GM19395 (cell line): Measurements from ENCODE around the gene TNP2.

Experiments
- ATAC-seq: cut with Tn5 transposase; IDR thresholded peaks from one replicate; pipeline ENCODE4 v1.9.1; 2021; ENCODE audit warnings: mild to moderate bottlenecking, moderate library complexity; ENCODE audit not compliant: unreplicated experiment

Gene TNP2

DNA sequence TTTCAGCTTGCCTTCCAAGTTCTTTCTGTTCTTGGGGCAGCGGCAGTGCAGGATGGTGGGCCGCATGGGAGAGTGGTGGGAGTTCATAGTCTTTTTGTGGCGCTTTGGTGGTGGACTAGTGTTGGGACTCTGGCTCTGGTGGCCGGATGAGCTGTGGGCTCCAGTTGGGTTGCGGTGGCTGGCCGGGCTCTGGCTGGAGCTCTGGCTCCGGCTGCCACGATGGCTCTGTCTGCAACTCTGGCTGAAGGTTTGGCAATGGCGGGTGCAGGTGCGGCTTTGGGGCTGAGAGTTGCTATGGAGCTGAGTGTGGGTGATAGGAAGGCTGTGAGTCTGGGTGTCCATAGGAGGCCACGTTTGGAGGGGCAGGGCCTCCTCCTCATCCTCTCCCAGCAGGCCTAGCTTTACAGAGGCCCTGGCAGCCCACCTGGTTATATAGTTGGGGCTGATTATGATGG is at the start of gene TNP2:
Gene TNP2 (minus strand): TSS at position 405 of the 455 bp plus-strand sequence. CDS start 63 bp downstream, at position 342.
- no peak for ATAC-seq

DNA sequence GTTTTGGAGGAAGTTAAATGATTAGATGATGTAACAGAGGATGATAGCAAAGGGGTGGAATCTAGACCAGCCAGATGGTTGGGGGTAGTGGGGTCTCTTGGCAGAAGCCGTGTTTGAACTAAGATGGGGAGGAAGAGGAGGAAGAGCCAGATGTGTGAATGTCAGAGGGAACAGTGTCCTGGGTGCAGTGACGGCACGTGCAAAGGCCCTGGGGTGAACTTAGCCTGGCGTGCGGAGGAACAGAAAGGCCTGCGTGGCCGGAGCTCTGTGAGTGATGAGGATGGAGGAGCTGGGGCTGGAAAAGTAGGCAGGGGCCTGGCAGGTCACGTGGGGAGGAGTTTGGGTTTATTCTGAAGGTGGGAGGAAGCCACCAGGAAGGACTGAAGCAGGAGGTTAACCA is 49.7 kb upstream of the TNP2 start:
- ATAC-seq, result no peak

DNA sequence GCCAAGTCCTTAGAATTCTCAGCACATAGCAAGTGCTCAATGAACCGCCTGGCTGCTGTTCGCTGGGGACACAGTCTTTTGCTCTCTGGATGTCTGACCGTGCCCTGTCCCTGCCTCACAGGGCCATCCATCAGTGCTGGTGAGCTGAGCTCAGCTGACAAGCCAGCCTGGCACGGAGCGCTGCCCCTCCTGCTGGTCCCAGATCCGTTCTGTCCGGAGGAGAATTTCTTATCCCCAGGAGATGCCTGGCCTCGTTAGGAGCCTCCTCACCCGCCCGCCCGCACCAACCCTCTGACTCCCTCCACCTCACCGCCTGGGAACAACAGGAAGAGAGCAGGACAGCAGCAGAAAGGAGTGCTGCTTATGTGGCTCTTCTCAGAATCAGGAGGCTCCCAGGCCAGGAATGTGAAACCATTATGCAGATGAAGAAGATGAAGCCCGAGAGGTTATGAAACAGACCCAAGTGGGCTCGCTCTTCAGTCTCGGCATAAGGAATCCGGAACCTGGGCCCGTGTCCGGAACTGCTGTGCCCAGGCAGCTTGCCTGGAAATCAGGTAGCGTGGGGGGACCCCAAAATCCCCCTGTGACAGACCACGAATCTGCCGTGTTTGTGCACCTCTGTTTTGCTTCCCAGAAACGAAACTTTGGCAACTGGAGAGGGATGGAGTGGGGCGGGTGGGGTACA is 47.3 kb upstream of the TNP2 start:
- no peak for ATAC-seq

DNA sequence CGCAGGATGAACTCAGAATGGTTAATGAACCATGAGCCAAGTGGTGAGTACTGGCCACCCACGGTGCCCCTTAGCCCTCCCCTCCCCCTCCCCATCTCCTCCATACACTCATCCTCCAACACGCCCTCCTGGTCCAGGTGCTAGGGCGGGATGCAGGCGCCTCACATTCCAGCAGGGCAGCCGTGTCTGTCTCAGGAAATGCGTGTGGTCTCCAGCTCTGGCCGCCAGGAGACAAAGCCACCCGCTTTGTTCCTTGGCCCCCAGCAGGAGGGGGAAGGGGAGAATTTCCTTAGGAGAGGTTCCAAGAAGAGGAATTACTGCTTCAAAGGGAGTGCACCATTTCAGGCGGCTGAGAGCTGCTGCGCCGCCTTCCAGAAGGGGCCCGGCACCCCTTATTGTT is 46.4 kb upstream of the TNP2 start:
- no peak for ATAC-seq

DNA sequence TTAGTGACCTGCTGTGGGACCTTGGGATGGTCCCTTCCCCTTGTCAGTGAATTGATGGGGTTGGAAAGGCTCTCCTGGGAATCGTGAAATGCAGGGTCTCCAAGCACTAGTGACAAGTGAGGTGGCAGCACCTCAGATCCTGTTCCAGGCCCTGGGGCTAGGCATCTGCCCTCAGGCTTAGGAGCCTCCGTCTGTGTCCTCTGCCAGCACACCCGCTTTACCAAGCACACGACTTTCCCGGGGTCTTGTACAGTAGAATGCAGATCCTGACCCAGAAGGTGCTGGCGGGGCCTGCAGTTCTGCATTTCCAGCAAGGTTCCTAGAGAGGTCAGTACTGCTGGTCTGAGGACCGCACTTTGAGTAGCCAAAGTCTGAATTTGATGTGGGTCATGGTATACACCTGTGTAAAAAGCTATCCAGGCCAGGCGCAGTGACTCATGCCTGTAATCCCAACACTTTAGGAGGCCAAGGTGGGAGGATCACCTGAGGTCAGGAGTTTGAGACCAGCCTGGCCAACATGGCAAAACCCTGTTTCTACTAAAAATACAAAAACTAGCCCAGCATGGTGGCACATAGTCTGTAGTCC is 45.3 kb upstream of the TNP2 start:
- no peak for ATAC-seq

DNA sequence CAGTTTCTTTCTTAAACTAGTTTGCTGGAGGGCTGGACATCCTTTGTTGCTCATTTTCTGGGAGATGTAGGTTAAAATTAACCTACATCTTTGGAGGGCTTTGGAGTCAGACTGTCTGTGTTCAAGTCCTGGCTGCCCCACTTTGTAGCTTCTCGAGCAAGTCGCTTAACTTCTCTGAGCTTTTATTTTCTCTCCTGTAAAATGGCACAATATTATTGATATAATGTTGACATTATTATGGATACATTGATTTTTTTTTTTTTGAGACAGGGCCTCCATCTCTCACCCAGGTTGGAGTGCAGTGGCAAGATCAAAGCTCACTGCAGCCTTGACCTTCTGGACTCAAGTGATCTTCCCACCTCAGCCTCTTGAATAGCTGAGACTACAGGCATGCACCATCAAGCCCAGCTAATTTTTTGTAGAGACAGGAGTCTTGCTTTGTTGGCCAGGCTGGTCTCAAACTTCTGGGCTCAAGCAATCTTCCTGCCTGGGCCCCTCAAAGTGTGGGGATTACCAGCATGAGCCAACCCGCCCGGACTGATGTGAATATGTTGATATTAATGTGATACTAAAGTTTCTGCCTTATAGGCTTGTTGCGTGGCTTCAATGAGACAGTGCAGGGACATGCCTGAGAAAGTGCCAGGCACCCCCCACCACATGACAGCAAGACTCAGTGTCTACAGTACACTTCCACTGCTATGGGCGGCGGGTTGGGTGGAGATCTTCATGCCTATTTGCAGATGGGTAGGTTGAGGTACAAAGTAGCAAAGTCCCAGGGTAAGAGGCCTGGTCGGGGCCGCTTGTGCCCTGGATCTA is 44.6 kb upstream of the TNP2 start:
- no peak for ATAC-seq

DNA sequence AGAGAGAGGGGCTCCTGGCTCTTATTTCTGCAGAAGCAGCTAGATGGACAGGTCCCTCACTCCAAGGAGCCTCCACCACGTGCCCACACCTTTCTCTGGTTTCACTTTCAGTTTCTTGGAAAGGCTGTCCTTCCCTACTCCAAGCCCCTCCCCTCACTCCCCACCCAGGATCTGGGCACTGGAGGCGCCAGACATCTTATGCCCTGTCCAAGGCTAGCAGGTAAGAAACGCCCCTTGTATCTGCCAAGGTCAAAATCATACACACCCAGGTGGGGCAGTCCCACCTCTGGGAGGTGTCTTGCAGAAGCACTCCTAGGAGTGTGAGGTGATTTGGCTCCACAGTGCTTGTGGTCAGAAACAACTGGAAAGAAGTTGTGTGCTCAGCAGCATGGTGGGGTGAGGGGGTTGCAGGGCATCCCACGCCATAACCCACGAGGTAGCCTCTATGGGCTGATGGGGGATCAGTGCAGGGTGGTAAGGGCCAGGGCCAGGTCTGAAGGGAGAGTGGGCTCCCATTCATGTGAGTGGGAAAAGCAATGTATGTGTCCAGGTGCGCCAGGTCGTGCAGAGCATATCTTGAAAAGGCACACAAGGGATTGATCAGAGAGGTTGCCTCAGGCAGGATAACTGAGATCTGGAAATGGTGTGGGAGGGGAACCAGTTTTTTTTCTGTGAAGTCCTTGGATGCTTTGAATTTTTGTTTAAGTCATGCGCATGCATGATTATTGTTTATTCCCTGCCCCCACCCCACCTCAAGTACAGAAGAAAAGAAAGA is 43.8 kb upstream of the TNP2 start:
- no peak for ATAC-seq

DNA sequence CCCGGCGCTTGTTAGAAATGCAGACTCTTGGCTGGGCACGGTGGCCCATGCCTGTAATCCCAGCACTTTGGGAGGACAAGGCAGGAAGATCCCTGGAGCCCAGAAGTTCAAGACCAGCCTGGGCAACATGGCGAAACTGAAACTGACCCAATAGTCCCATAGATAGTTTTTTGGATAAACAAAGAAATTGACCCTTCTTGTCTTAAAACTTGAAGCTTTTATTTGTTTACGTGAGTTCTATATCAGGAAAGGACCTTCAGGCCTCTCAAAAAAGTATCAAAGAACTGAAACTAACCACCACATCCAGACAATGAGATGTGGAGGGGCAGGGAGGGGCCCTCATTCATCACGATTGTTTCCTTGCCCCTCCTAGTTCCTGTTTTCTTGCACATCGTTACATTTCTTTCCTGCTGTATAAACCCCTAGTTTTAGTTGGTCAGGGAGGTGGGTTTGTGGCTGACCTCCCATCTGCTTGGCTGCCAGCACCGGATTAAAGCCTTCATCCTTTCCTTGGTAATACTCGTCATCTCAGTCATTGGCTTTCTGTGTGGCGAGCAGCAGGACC is 42.0 kb upstream of the TNP2 start:
- ATAC-seq, result no peak

DNA sequence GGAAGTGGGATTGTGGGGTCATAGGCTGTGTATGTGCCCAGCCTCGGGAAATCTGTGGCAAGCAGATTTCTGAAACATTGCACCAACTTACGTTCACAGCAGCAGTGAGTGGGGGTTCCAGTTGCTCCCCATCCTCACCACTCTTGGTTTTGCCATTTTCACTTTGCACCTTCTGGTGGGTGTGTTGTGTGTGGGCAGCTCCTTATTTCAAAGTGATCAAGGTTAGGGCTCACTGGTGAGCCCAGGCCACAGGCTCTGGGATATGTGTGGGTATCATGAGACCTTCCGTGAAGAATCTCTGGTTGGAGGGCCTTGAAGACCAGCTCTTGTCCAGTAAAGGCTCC is 41.5 kb upstream of the TNP2 start:
- ATAC-seq, result no peak

DNA sequence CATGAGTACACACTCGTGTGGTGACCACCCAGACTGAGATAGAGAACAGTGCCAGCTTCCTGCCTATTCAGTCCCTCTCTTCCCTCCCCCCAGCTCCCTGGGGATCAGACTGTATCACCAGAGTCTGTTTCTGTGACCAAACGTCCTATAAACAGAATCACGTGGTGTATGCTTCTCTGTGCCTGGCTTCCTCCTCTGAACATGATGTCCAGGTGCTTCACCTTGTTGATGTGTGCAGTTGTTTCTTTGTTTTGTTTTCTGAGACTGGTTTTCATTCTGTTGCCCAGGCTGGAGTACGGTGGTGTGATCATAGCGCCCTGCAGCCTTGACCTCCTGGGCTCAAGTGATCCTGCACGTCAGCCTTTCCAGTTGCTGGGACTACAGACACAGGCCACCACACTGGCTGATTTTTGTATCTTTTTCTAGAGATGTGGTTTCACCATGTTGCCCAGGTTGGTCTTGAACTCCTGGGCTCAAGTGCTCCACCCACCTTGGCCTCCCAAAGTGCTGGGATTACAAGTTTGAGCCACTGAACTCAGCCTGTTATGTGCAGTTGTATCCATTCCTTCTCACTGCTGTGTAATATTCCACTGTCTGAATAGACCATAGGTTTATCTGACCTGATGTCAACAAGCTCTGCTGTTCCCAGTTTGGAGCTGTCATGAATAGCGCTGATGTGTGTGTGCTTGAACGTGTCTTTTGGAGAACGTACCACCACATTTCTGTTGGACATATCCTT is 40.9 kb upstream of the TNP2 start:
- peak; percentile 40 for ATAC-seq

DNA sequence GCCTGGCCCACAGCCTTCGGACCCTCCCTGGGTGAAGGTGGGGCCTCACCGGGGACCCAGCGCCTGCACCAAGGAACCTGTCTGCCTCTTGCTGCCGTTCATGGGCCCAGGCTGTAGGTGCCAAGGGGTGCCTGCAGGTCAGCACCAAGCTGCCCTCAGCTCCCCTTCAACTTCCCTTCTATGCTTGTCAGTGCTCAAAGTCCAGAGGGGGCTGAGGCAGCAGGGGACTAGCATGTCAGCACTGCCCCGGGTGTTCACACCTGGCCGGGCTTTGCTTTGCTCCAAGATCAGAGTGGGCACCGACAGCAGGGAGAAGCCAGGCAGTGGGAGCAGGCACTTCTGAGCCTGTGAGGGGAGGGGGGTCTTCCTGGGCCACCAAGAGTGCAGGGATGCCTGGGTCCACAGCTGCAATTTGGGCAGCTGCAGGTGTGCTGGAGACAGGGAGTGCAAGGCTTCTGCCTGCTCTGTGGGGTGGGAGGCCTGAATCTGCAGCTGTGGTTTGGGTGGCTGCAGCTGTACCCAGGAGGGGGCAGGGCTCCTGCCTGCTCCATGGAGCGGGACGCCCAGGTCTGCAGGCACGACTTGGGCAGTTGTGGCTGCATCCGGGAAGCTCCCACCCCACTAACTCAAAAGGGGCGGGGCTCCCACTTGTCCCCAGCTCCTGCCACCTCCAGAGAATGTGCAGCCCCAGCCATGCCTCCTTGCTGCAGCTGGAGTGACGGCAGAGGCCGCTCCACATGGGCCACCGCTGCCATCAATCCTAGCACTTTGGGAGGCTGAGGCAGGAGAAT is 39.6 kb upstream of the TNP2 start:
- ATAC-seq, result no peak

DNA sequence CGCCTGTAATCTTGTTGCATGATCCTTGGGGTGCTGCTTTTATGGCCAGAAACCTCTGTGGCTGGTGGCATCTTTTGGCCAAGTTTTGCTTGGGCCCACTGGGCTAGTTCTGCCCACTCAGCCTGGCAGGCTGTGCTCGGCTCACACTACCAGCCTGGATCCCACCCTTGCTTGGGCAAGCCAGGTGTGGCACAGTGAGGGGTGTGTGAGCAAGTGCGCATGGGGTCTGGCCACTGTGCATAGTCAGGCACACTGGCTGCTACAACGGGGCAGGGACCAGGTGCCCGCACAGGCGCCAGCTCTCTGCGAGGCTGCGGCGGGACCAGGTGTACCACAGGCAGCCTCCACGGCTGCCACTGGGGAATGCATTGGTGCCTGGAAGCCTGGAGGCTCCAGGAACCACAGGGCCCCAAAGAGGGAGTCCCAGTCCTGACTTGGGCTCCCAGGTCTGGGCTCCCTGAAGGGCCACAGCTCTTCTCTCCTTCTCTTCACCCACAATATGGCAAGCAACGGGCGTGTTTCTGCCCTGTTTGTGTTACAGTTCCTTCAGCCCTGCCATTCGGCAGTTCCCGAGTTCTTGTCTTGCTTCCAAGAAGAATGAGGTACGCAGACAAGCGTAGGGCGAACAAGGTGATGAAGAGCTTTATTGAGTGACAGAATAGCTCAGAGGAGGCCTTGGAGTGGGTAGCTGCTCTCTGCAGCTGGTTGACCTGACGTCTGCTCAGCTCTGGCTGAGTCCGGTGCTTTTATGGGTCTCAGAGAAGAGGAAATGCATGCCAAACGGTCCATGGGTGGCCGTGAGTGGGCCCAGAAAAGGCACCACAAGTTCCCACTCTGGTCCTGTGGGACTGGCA is 38.7 kb upstream of the TNP2 start:
- ATAC-seq, result no peak

DNA sequence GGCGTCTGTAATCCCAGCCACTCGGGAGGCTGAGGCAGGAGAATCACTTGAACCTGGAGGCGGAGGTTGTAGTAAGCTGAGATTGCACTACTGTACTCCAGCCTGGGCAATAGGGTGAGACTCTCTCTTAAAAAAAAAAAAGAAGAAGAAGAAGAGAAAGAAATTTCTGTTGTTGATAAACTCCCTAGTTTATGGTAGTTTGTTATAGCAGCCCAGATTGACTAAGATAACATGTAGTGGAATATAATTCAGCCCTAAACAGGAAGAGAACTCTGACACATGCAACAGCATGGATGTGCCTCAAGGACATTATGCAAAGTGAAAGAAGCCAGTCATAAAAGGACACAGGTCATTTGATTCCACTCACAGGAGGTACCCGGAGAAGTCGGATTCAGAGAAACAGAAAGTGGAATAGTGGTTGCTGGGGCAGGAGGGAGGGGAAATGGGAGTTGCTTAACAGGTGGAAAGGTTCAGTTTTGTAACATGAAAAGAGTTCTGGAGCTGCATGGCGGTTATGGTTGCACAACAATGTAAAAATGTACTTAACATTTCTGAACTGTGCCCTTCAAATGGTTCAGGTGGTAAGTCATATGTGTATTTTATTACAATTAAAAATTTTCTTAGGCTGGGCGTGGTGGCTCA is 38.0 kb upstream of the TNP2 start:
- ATAC-seq, result no peak

DNA sequence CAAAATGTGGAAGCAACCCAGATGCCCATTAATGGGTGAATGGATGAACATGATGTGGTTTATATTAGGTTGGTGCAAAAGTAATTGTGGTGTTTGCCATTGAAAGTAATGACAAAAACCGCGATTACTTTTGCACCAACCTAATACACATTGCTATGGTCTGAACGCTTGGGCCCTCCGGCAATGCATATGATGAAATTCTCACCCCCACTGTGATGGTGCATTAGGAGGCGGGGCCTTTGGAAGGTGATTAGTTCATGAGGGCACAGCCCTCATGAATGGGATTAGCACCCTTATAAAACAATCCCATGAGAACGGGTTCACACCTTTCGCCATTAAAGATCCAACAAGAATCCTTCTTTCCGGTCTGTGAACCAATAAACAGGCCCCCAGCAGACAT is 37.3 kb upstream of the TNP2 start:
- no peak for ATAC-seq

DNA sequence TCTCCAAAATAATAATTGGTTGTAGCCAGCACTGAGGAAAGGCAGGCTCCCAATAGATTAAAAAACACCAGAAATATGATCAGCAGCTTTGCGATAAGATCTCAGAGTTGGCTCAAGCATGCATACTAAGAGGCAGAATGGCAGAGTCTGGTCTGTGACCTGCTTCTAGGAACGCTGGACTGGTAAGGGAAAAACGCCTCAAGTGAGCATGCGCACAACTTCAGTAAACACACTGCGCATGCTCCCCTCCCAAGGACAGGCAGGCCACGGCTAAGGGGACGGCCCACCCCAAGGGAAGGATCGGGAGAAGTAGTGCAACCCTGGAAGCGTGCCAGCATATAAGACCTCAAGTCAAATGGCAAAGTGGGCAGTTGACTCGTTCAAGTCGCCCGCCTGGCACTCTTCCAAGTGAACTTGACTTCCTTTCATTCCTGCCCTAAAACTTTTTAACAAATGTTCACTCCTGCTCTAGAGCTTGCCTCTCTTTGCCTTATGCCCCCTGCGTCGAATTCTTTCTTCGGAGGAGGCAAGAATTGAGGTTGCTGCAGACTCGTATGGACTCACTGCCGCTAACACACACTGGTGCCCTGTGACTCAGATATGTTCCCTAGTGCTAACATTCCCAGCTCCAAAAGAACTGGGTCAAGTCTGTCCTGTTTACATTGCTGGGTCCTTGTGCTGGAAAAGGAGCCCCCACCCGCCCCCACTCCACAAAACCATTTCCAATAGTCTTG is 34.4 kb upstream of the TNP2 start:
- no peak for ATAC-seq

DNA sequence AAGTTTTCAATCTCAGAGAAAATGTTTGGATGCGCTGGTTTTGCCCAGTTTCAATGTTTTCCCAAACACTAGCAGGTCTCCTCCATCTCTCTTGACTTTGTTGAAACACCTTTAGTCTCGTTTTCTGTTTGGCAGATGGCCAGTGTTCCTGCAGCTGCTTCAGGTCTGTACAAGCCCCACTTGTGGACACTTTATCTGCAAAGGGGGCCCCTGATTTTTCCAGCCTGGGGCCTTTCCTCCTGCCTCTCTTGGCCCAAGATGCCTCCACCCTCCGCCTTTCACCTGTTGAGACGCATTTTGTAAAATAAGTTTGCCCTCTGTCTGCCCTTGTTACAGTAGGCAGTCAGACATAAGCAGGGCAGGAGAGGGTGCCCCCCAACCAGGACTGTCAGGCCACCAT is 33.9 kb upstream of the TNP2 start:
- no peak for ATAC-seq
